IPS-18c (cell line): ENCODE measurements around the gene MRPS26.

Source experiments
- H3K4me3 ChIP-seq: 2 replicates; pipeline ENCODE4 v1.7.0; 2013; ENCODE audit warnings: low read depth, mild to moderate bottlenecking, low read length, moderate library complexity; ENCODE audit not compliant: insufficient read depth
- H3K9me3 ChIP-seq: one replicate; pipeline ENCODE4 v1.6.1; 2013; ENCODE audit warnings: mild to moderate bottlenecking, low read length, moderate library complexity; ENCODE audit not compliant: control insufficient read depth, insufficient read depth

The MRPS26 gene

DNA sequence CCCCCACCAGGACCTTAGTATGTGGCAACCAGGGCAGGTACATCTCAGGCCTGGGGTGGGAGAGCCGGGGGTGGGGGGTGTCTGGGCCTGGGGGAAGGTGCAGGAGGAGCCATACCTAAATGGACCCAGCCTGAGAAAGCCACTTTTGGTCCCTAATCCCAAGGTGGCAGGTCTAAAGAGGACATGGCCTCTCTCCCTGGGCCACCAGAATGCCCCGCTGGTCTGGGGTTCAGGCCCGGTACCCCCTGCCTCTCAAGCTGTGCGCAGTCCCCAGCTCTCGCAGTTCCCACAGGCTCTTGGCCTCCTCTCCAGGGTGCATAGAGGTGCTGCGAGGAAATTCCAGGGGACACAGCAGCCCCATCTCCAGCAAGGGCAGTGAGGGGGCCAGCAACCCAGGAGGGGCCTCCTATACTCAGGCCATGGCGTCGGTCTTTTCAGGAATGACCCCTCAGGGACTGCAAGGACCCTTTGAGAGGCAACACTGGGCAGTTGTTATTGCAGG, 39.8 kb downstream of the MRPS26 start:
- Histone ChIP-seq H3K4me3 (no peak overlapping the region), H3K9me3 (no peaks in the 10 kb centered on the region)

DNA sequence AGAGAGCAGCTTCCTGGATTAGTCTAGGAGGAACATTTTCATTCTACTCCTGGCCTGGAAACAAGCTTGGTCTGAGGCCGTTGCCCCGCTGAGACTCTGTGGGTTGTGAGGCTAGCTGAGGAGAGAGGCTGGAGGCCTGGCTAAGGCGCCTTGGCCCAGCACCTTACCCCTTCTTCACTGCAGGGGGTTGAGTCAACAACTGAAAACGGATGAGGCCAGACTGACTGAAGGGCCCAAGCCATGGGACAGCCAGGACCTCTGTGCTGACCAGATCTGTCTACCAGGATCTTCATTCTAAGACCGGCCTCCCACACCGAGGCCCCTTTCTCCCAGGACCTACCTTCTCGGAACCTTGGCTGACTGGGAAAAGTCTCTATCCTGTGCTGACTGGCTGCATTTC, 42.2 kb downstream of the MRPS26 start:
- no peak overlapping the region for H3K4me3 ChIP-seq
- no peaks in the 10 kb centered on the region for H3K9me3 ChIP-seq

DNA sequence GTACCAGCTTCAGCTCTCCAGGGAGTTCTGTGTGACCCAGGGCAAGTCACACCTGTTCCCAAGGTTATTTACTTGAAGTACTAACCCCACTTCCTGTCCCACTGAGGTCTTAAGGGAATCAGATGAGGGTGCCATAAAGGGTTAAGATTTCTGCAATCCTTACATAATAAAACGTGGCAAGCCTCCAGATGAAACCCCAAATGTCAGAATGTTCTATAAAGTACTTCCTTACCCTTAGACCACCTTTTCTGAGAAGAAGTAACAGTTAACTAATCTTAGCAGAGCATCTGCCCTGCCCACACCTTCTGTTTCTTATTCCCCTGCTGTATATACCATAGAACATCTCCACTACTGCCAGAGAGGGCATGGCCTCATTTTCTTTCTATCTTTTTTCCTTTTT, 44.7 kb downstream of the MRPS26 start:
- H3K4me3 ChIP-seq: no peak overlapping the region
- no peaks in the 10 kb centered on the region for H3K9me3 ChIP-seq

DNA sequence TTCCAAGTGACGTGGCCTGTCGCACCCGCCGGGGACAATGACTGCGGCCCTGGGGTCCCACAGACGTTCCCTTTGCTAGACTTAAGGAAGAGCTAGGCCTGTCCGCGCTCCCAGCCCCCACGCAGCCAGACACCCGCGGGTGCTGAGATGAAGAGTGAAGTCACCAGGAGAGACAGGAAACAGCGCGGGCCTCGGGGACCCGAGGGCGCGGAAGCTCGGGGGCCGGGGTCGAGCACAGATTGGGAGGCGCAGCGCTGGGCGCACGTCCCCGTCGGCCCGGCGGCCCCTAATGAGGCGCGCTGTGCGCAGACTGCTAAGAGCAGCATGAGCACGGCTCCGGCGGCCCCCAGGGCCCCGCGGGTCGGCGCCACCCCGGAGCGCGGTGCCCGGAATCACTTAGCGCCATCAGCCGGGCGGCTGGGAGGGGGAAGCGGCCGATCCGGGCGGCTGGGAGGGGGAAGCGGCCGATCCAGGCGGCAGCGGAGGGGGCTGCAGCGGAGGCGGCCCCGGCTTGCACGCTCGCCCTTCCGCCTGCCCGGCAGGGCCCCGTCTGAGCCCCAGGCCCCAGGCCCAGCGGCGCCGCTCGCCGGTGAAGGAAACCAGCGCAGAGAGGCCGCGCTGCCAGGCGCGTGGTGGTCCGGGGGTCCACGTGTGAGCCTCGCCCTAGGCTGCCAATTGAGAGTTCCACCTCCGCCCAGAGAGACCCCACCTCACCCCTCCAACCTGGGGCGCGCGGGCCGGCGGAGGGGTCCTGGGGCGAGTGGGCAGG, 46.9 kb downstream of the MRPS26 start:
- H3K9me3 ChIP-seq: no peaks in the 10 kb centered on the region
- peak overlapping the region; percentile 38; the same call in 1 of the 2 replicates for H3K4me3 ChIP-seq

DNA sequence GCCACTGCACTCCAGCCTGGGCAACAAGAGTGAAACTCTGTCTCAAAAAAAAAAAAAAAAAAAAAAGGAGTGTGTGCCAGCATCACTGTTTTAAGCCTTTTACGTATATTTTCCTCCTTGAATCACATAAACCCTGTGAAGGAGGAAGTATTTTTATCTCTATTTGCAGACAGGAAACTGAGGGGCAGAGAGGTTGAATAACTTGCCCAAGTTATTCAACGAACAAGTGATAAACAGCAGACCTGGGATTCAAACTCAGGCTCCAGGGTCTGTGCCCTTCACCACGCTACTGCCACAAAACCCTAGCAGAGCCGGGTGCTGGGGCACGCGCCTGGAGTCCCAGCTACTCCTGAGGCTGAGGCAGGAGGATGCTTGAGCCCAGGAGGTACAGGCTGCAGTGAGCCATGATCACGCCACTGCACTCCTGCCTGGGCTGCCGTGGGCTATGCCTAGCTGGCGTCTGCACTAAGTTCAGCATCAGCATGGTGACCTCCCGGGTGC, 48.1 kb downstream of the MRPS26 start:
- Histone ChIP-seq H3K9me3 (no peaks in the 10 kb centered on the region), H3K4me3 (no peak overlapping the region)

DNA sequence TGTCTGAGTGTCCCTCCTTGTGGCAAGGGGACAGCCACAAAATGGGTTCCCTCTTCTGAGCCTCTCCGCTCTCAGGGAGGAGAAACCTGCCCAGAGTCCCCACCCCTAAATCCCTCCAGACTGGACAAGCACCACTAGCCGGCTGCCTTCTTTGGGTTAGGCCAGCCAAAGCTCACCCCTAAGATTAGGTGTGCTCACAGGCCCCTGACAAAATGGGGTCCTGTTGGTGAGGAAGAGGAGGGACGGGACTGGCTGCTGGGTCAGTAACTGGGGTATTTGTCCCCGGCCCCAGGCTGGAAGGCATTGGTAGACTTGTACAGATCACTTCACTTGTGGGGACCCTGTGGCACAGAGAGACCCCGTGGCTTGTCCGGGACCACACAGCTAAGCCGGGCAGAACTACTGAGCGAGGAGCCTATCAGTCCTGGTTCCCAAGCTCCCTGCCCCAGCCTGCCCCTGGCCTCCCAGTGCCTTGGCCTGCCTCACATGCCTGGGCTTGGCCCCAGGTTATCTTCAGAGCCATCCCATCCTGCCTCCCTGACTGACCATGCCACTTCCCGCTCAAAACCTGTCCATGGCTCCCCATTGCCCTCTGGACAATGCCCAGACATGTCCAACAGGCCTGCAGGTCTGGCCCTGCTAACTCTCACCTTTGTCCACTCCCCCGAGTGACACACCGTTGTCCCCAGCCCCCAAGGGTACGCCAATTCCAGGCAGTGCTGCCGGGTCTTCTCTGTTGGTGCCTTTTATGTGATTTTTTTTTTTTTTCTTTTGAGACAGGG, 49.2 kb downstream of the MRPS26 start:
- no peak overlapping the region for H3K4me3 ChIP-seq

More for the DNA sequence above, 49.2 kb downstream of the MRPS26 start:
- no peaks in the 10 kb centered on the region for H3K9me3 ChIP-seq
